Peyer's patch (tissue), 4 donors: ENCODE measurements around the gene AHDC1. TPM values are rescaled to one million over a fixed set of nuclear protein-coding genes. Genes with fewer than 3 reads are reported as not detected.
A peak's percentile ranks its signal among the peaks of the same experiment; 100 is the strongest.

Experiments used
- DNase-seq, 3 donors: peaks; one replicate each; pipeline ENCODE4 v3.0.0-alpha.2; 2017 to 2019
- H3K27ac ChIP-seq, 4 donors: fragments of 200-600 bp; sonication (generic); one replicate each; pipeline ENCODE4 v1.5.1; 2016 to 2019
- H3K27me3 ChIP-seq, 2 donors: fragments of 200-600 bp; sonication (generic); one replicate each; pipeline ENCODE4 v1.5.1; 2019
- H3K36me3 ChIP-seq, 3 donors: fragments of 200-600 bp; sonication (generic); one replicate each; pipeline ENCODE4 v1.5.1; 2016 to 2019
- H3K4me1 ChIP-seq, 4 donors: fragments of 200-600 bp; sonication (generic); one replicate each; pipeline ENCODE4 v1.5.1; 2016 to 2019
- H3K4me3 ChIP-seq, 4 donors: fragments of 200-600 bp; sonication (generic); 1 replicate in 3 of 4; 2 replicates in 1 of 4; pipeline ENCODE4 v1.5.1; 2016 to 2019; ENCODE audit warnings: mild to moderate bottlenecking in 1 of 4
- H3K9me3 ChIP-seq, 4 donors: fragments of 200-600 bp; sonication (generic); one replicate each; pipeline ENCODE4 v1.5.1; 2016 to 2019; ENCODE audit warnings: mild to moderate bottlenecking in 1 of 4
- POLR2A ChIP-seq, 2 donors: fragments of 450-650 bp; IDR thresholded peaks; one replicate each; pipeline ENCODE4 v1.5.1; 2017; ENCODE audit warnings: antibody characterized with exemption in 2 of 2, mild to moderate bottlenecking in 2 of 2, moderate library complexity in 2 of 2
- total RNA-seq, 4 donors: library from RNA; depleted of rRNA; stranded (reverse); fragments of >200 nt; gene quantifications; one replicate each; pipeline ENCODE4 v1.1.0, GENCODE V29; 2016
- TF ChIP-seq, protein P1 (sequence below), 6 experiments: fragments of 450-650 bp in 4 of 6; fragments of 200-600 bp in 2 of 6; sonication (generic) in 1 of 6; IDR thresholded peaks; one replicate each; pipeline ENCODE4 v1.5.1; 2017 to 2019; ENCODE audit warnings: antibody characterized with exemption in 6 of 6, mild to moderate bottlenecking in 3 of 6, moderate library complexity in 1 of 6

The AHDC1 gene
- total RNA-seq, 4 donors from 2014 or later, result 7.0 to 21.5 (median 12.0) TPM

GRCh38 chr1:27568300-27569087 is 35.5 kb downstream of the AHDC1 start:
- Histone ChIP-seq H3K27me3 (no peaks in the 10 kb centered on the region), H3K4me3 (peak overlapping the region; percentile 33 to 44 (median 38)), H3K9me3 (no peaks in the 10 kb centered on the region), H3K4me1 (peaks cover 6 to 81% (median 12%) of the 10 kb centered on the region in 4 donors), H3K27ac (peak overlapping the region; percentile 63 to 70 (median 69)), H3K36me3 (no peaks in the 10 kb centered on the region)
- TF ChIP-seq, protein P1, sequence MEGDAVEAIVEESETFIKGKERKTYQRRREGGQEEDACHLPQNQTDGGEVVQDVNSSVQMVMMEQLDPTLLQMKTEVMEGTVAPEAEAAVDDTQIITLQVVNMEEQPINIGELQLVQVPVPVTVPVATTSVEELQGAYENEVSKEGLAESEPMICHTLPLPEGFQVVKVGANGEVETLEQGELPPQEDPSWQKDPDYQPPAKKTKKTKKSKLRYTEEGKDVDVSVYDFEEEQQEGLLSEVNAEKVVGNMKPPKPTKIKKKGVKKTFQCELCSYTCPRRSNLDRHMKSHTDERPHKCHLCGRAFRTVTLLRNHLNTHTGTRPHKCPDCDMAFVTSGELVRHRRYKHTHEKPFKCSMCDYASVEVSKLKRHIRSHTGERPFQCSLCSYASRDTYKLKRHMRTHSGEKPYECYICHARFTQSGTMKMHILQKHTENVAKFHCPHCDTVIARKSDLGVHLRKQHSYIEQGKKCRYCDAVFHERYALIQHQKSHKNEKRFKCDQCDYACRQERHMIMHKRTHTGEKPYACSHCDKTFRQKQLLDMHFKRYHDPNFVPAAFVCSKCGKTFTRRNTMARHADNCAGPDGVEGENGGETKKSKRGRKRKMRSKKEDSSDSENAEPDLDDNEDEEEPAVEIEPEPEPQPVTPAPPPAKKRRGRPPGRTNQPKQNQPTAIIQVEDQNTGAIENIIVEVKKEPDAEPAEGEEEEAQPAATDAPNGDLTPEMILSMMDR (IDR thresholded peaks at IDR 0.05), result peak; percentile 78 to 91 (median 82)
- TF ChIP-seq POLR2A (IDR thresholded peaks at IDR 0.05), result peak; percentile 26 to 67
- peak; percentile 95 to 99 (median 98) for DNase-seq

DNA sequence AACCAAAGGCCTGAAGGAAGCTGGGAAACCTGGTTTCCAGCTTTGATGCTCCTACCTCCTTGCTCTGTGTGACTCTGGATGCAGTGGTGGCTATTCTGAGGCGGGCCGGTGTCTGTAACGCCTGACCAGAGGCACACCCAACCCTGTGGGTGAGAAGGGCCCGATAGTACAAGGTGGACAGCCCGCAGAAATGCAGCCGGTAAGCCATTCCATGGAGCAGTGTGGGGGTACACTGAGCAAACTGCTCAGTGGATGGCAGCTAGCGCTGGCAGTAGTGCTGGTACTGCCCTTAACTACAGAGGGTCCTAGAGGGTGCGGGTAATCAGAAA is 36.0 kb downstream of the AHDC1 start:
- no peak for DNase-seq
- Histone ChIP-seq H3K9me3 (no peaks in the 10 kb centered on the region), H3K4me3 (peak overlapping the region; percentile 33 to 44 (median 38)), H3K36me3 (no peaks in the 10 kb centered on the region), H3K4me1 (peaks cover 6 to 81% (median 12%) of the 10 kb centered on the region in 4 donors), H3K27me3 (no peaks in the 10 kb centered on the region), H3K27ac (peak overlapping the region in 2 of 4 donors; percentile 32 to 70)
- TF ChIP-seq POLR2A (IDR thresholded peaks at IDR 0.05), result no peak
- TF ChIP-seq, protein P1 (IDR thresholded peaks at IDR 0.05), result no peak

- peak overlapping the region in 3 of 4 donors; percentile 27 to 70 (median 32) for H3K27ac ChIP-seq
- DNase-seq, result no peak
- peaks cover 6 to 81% (median 12%) of the 10 kb centered on the region in 4 donors for H3K4me1 ChIP-seq
- no peaks in the 10 kb centered on the region for H3K27me3 ChIP-seq
- no peaks in the 10 kb centered on the region for H3K9me3 ChIP-seq
- TF ChIP-seq, protein P1 (IDR thresholded peaks at IDR 0.05), result no peak
- no peak for TF ChIP-seq POLR2A (IDR thresholded peaks at IDR 0.05)
- no peak overlapping the region for H3K4me3 ChIP-seq
- no peaks in the 10 kb centered on the region for H3K36me3 ChIP-seq
Observed at GRCh38 chr1:27567146-27567526, 36.8 kb downstream of the AHDC1 start.

DNA sequence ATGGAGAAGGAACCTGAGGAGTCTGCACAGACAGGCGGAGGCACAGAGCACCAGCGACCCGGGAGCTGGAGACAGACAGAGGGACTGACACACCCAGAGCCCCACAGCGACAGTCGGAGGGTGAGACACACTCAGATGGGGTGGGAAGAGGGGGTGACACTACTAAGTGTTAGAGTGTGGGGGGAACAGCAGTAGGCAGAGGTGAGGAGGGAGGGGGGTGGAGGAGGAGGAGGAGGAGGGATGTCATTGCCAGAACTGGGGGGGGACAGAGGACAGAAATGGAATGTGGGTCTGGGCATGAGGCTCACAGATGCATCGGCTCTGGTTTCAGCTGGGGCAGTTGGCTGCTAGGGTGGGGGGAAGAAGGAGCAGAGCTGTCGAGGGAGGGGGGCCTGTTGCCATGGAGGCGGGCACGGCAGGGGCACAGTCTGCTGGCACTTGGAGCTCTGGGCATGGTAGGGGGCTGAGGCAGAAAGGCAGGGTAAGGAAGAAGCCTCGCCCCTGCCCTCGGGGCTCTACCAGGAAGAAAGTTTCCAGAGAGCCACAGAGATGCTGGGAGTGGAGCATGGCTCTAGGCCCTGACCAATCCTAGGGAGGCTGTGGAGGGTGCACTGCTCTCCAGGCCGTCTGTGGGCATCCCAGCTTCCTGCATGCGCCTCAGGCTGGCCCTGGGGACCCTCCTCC is 37.3 kb downstream of the AHDC1 start:
- Histone ChIP-seq H3K4me3 (no peak overlapping the region), H3K4me1 (peaks cover 6 to 81% (median 12%) of the 10 kb centered on the region in 4 donors), H3K27me3 (no peaks in the 10 kb centered on the region), H3K9me3 (no peaks in the 10 kb centered on the region), H3K27ac (peak overlapping the region in 2 of 4 donors; percentile 27 to 32), H3K36me3 (no peaks in the 10 kb centered on the region)
- no peak for DNase-seq
- TF ChIP-seq, protein P1 (IDR thresholded peaks at IDR 0.05), result no peak
- no peak for TF ChIP-seq POLR2A (IDR thresholded peaks at IDR 0.05)

GRCh38 chr1:27564710-27565649 is 39.0 kb downstream of the AHDC1 start:
- H3K27ac ChIP-seq, result peak overlapping the region; percentile 42 to 84 (median 64)
- no peak for DNase-seq
- no peaks in the 10 kb centered on the region for H3K27me3 ChIP-seq
- no peaks in the 10 kb centered on the region for H3K9me3 ChIP-seq
- H3K4me3 ChIP-seq, result no peak overlapping the region
- H3K4me1 ChIP-seq, result peaks cover 6 to 79% (median 12%) of the 10 kb centered on the region in 4 donors
- TF ChIP-seq, protein P1 (IDR thresholded peaks at IDR 0.05), result no peak
- no peak for TF ChIP-seq POLR2A (IDR thresholded peaks at IDR 0.05)
- no peaks in the 10 kb centered on the region for H3K36me3 ChIP-seq
